ENCODE results near the gene PACS2. TPM values are rescaled to one million over a fixed set of nuclear protein-coding genes. Genes with fewer than 3 reads are reported as not detected.

PACS2 gene
- total and polyA plus RNA-seq, 2 of the 8 experiments (the other 6 are each of a cell fraction or from before 2014, with no cell fraction given), result 38.0 to 62.8 TPM

DNA sequence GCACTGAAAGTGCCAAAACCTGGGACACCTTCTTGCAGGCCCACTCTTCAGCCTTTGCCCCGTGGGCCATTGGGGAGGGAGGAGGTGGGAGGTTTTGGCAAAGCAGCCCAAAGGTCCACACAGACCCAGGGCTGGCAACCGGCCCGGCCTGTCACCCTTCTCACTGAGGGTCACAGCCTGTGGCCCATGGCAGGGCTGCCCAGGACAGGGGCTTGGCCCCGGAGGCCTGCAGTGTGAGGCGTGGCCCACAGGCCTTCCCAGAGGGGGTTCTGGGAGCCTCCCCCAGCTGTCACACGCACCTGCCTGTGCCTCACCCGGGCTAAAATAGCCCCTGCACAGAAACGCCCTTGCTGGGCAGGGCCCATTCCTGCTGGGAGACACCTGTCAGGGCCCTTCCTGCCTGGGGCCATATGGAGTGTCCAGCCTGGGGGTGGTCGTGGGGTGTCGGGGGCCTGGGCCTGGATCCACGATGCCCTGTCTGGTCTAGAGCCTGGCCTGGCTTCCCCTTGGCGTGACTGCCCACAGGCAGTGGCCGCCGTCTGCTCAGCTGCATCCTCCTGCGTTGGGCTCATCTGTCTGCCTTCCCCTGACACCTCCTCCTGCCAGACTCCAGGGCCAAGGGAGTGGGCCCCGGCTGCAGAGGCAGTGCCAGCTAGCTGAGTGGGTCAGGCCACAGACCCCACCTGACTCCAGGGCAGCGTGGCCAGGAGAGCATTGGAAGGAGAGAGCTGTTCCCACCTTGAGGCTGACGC is 19.2 kb downstream of the PACS2 start:
- ChIA-PET CTCF (ENCODE audit: partially characterized antibody) (interaction anchor here (0.7 to 2.2 kb wide), 24 partner anchors 9 to 147 kb away, joined by 3 to 15 read pairs (median 4); no protein-coding TSS in a partner anchor), POLR2A (ENCODE audit: partially characterized antibody) (no interaction called here)
- WGBS, 2 experiments (ENCODE audit: extremely low coverage in 1 of 2, insufficient coverage in 1 of 2, insufficient read length in 1 of 2, insufficient replicate concordance in 2 of 2, low coverage in 1 of 2, low lambda C conversion rate in 2 of 2, missing lambda C conversion rate in 1 of 2), result 94% methylated on average over 18 of the region's 18 CpGs; no CpG with 5 or more reads in 1 of the 2 experiments
- Histone ChIP-seq H4K20me1 (replicated peaks in 1 of 2; ENCODE audit: control insufficient read depth in 1 of 2, insufficient read depth in 2 of 2, low read length in 2 of 2) (peaks cover 26 to 52% of the 10 kb centered on the region in 2 experiments), H3K36me3 (ENCODE audit: control insufficient read depth in 2 of 4, insufficient read depth in 4 of 4, low read length in 3 of 4) (no peaks in the 10 kb centered on the region), H2BK120ac (replicated peaks; ENCODE audit: low read depth, low read length) (no peak overlapping the region), H4K8ac (ENCODE audit: extremely low read depth, insufficient read depth, low read length) (no peak overlapping the region), H2BK20ac (ENCODE audit: low read length) (no peak overlapping the region), H3K9me3 (ENCODE audit: insufficient read depth in 2 of 2, low read depth in 1 of 2, low read length in 1 of 2) (no peaks in the 10 kb centered on the region), H4K91ac (replicated peaks; ENCODE audit: insufficient read length, low read length) (no peak overlapping the region), H3K56ac (replicated peaks; ENCODE audit: insufficient read length, low read depth, low read length) (no peak overlapping the region), H3K18ac (ENCODE audit: extremely low read depth, low read length) (no peak overlapping the region), H4K5ac (ENCODE audit: insufficient read length, low read depth, low read length) (no peak overlapping the region), H3K4ac (replicated peaks; ENCODE audit: insufficient read length, low read depth, low read length) (no peak overlapping the region), H3K14ac (ENCODE audit: insufficient read length) (no peak overlapping the region), H2BK5ac (ENCODE audit: low read depth, low read length) (no peak overlapping the region), H2AFZ (ENCODE audit: low read length) (no peak overlapping the region), H3K27me3 (replicated peaks in 1 of 4; ENCODE audit: control insufficient read depth in 3 of 4, extremely low read depth in 1 of 4, insufficient read depth in 3 of 4, low read length in 3 of 4) (no peaks in the 10 kb centered on the region), H3K79me1 (ENCODE audit: low read depth, low read length) (peaks cover 43% of the 10 kb centered on the region), H3K9ac (replicated peaks in 1 of 4; ENCODE audit: extremely low read depth in 1 of 4, low read depth in 3 of 4, low read length in 3 of 4) (no peak overlapping the region), H3K4me3 (ENCODE audit: extremely low read depth in 1 of 4, insufficient read depth in 2 of 4, low read depth in 3 of 4, low read length in 4 of 4) (no peak overlapping the region), H2BK15ac (ENCODE audit: low read length) (no peak overlapping the region), H3K23ac (ENCODE audit: insufficient read length) (no peak overlapping the region), H3K4me1 (replicated peaks in 1 of 4; ENCODE audit: control insufficient read depth in 3 of 4, insufficient read depth in 4 of 4, low read length in 3 of 4) (peaks cover 2 to 17% (median 8%) of the 10 kb centered on the region in 4 experiments; a peak in 6 of 7 replicates), H2AK5ac (ENCODE audit: low read depth, low read length) (no peak overlapping the region), H3K23me2 (ENCODE audit: low read depth, low read length) (no peaks in the 10 kb centered on the region), H3K27ac (ENCODE audit: low read depth, low read length) (no peak overlapping the region), H3K79me2 (ENCODE audit: control insufficient read depth in 1 of 2, insufficient read depth in 2 of 2, low read length in 2 of 2) (peaks cover 0 to 63% of the 10 kb centered on the region in 2 experiments; a peak in 2 of 4 replicates), H2BK12ac (ENCODE audit: low read depth, low read length) (no peak overlapping the region), H3K4me2 (ENCODE audit: insufficient read depth in 1 of 2, low read depth in 2 of 2, low read length in 2 of 2) (no peak overlapping the region)
- FAIRE-seq (no peak), DNase-seq (ENCODE audit: low read depth in 1 of 2, low spot score in 2 of 2) (no peak)
- no peak for TF ChIP-seq RAD21 (IDR thresholded peaks at IDR 0.05 in 1 of 2, conservative IDR thresholded peaks at IDR 0.05 in 1 of 2; ENCODE audit: low read depth in 2 of 2, low read length in 2 of 2)
- no peak for TF ChIP-seq TAF1 (IDR thresholded peaks at IDR 0.05; ENCODE audit: low read depth, low read length)
- no peak for TF ChIP-seq SRF (IDR thresholded peaks at IDR 0.05; ENCODE audit: low read depth, low read length)
- TF ChIP-seq EZH2 (IDR thresholded peaks at IDR 0.05; ENCODE audit: low read depth, low read length, severe bottlenecking), result no peak
- TF ChIP-seq KDM5A (IDR thresholded peaks at IDR 0.05; ENCODE audit: low read length), result no peak
- TF ChIP-seq NANOG (IDR thresholded peaks at IDR 0.05; ENCODE audit: insufficient read depth, low read depth, low read length, poor library complexity, severe bottlenecking), result no peak
- no peak for TF ChIP-seq SIN3A (conservative IDR thresholded peaks at IDR 0.05 in 1 of 2, IDR thresholded peaks at IDR 0.05 in 1 of 2; ENCODE audit: low read depth in 1 of 2, low read length in 2 of 2)
- no peak for TF ChIP-seq CREB1 (IDR thresholded peaks at IDR 0.05)
- TF ChIP-seq TAF7 (optimal IDR thresholded peaks at IDR 0.05; ENCODE audit: borderline replicate concordance, low read depth, low read length), result no peak
- TF ChIP-seq YY1 (IDR thresholded peaks at IDR 0.05; ENCODE audit: low read depth, low read length), result no peak
- no peak for TF ChIP-seq POLR2AphosphoS5 (IDR thresholded peaks at IDR 0.05; ENCODE audit: low read depth, low read length)
- no peak for TF ChIP-seq JUND (IDR thresholded peaks at IDR 0.05; ENCODE audit: low read length)
- no peak for TF ChIP-seq TBP (IDR thresholded peaks at IDR 0.05; ENCODE audit: low read depth, low read length)

All from H1 (cell line).